Omental fat pad (tissue), 4 donors: ENCODE results near the gene TRIM65. TPM values are rescaled to one million over a fixed set of nuclear protein-coding genes. Genes with fewer than 3 reads are reported as not detected.

Experiments
- ATAC-seq: fragments of 150-250 bp; one replicate; pipeline ENCODE4 v1.9.1; 2016; ENCODE audit warnings: mild to moderate bottlenecking, moderate library complexity; ENCODE audit not compliant: low FRiP score
- DNase-seq: peaks from one replicate; pipeline ENCODE4 v3.0.0-alpha.2; 2019; ENCODE audit warnings: low spot score
- CTCF ChIP-seq, 3 donors: fragments of 450-650 bp; IDR thresholded peaks; one replicate each; pipeline ENCODE4 v1.5.1; 2016 to 2017; ENCODE audit warnings: antibody characterized with exemption in 3 of 3, mild to moderate bottlenecking in 3 of 3, moderate library complexity in 2 of 3
- total RNA-seq, 4 donors: library from RNA; depleted of rRNA; stranded (reverse); fragments of >200 nt; gene quantifications; one replicate each; pipeline ENCODE4 v1.1.0, GENCODE V29; 2016

The TRIM65 gene
- total RNA-seq, 4 donors from 2014 or later: 10.0 to 37.4 (median 16.2) TPM

- no peak for TF ChIP-seq CTCF (IDR thresholded peaks at IDR 0.05)
- no peak for DNase-seq
- ATAC-seq: no peak
Observed at GRCh38 chr17:75880266-75880665, 16.5 kb downstream of the TRIM65 start.

GRCh38 chr17:75878174-75878998 is 18.4 kb downstream of the TRIM65 start, which contains the start of gene TRIM47:
TSS of gene TRIM47 (minus strand) at chr17:75878581. CDS start at chr17:75878548, 33 bp downstream.
- no peak for DNase-seq
- TF ChIP-seq CTCF (IDR thresholded peaks at IDR 0.05): no peak

DNA sequence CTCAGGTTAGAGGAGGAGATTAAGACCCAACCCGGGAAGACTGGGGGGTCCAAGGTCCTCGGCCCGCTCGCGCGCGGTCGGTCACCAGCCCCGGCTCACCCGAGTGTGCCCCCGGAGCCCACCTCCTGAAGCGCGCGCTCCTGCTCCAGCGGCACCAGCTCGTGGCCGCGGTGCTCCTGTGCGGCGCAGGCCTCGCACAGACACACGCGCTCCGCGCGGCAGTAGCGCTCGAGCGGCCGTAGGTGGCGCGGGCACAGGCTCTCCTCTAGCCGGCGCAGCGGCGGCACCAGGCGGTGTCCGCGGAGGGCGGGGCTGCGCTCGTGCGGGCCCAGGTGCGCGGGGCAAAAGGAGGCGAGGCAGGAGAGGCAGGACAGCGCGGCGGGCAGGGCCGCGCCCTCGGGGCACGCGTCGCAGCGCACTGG is 19.0 kb downstream of the TRIM65 start:
- no peak for DNase-seq
- TF ChIP-seq CTCF (IDR thresholded peaks at IDR 0.05): peak in 1 of 3 donors; percentile 36
- ATAC-seq: peak; percentile 34

More at GRCh38 chr17:75878174-75878998, 18.4 kb downstream of the TRIM65 start, which contains the start of gene TRIM47:
- ATAC-seq: peak; percentile 43

- peak; percentile 93 for DNase-seq
- ATAC-seq: peak; percentile 65
- no peak for TF ChIP-seq CTCF (IDR thresholded peaks at IDR 0.05)
Observed at GRCh38 chr17:75876938-75877751, 19.6 kb downstream of the TRIM65 start.

GRCh38 chr17:75876190-75876937 is 20.4 kb downstream of the TRIM65 start:
- DNase-seq: no peak
- peak; percentile 0 for ATAC-seq
- no peak for TF ChIP-seq CTCF (IDR thresholded peaks at IDR 0.05)

DNA sequence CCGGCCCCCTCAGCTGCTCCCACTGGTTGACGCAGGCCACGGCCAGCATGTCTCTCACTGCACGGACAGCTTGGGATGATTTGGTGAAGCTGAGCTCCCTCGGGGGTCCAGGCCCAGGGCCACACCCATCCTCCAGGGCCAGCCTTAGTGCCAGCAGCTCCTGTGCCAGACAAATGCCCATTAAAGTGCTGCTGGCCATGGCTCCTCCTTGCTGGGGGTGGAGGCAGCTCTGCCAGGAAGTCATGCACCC is 20.9 kb downstream of the TRIM65 start:
- DNase-seq: no peak
- TF ChIP-seq CTCF (IDR thresholded peaks at IDR 0.05): no peak
- ATAC-seq: peak; percentile 8
